ENCODE results near the gene MCCC1.

Gene MCCC1

GRCh38 chr3:182983876-182984275 lies 115.4 kb downstream of the MCCC1 start:
- no peak for DNase-seq (ENCODE audit: low read depth in 2 of 2)

- DNase-seq (ENCODE audit: low read depth in 2 of 2), result no peak
Observed at GRCh38 chr3:182981038-182981380, 118.3 kb downstream of the MCCC1 start.

GRCh38 chr3:182980204-182981037 lies 118.9 kb downstream of the MCCC1 start, which contains the start of gene DCUN1D1:
Gene DCUN1D1, minus strand, starts transcription at chr3:182980538. Its CDS starts 49 bp downstream, at chr3:182980489.
- DNase-seq (ENCODE audit: low read depth in 2 of 2), result peak; percentile 63 to 69

GRCh38 chr3:182979674-182980191 lies 119.6 kb downstream of the MCCC1 start:
- DNase-seq (ENCODE audit: low read depth in 2 of 2), result no peak

- no peak for DNase-seq (ENCODE audit: low read depth in 2 of 2)
Observed at GRCh38 chr3:182979103-182979673, 120.1 kb downstream of the MCCC1 start.

- DNase-seq (ENCODE audit: low read depth in 2 of 2), result no peak
Observed at GRCh38 chr3:182978387-182978786, 120.9 kb downstream of the MCCC1 start.

- DNase-seq (ENCODE audit: low read depth in 2 of 2), result no peak
Observed at GRCh38 chr3:182973047-182973446, 126.2 kb downstream of the MCCC1 start.

GRCh38 chr3:182972387-182972786 lies 126.9 kb downstream of the MCCC1 start:
- no peak for DNase-seq (ENCODE audit: low read depth in 2 of 2)

GRCh38 chr3:182971637-182972036 lies 127.7 kb downstream of the MCCC1 start:
- no peak for DNase-seq (ENCODE audit: low read depth in 2 of 2)

GRCh38 chr3:182970811-182971418 lies 128.4 kb downstream of the MCCC1 start:
- DNase-seq (ENCODE audit: low read depth in 2 of 2), result no peak

GRCh38 chr3:182969853-182970252 lies 129.4 kb downstream of the MCCC1 start:
- DNase-seq (ENCODE audit: low read depth in 2 of 2), result no peak

GRCh38 chr3:182969277-182969676 lies 130.0 kb downstream of the MCCC1 start:
- DNase-seq (ENCODE audit: low read depth in 2 of 2), result peak in 1 of 2 experiments; percentile 21

- DNase-seq (ENCODE audit: low read depth in 2 of 2), result no peak
Observed at GRCh38 chr3:182967218-182968204, 131.8 kb downstream of the MCCC1 start.

GRCh38 chr3:182965861-182966366 lies 133.4 kb downstream of the MCCC1 start:
- DNase-seq (ENCODE audit: low read depth in 2 of 2), result no peak
